GM04503 (cell line): ENCODE results near the gene GSDMA.
A peak's percentile ranks its signal among the peaks of the same experiment; 100 is the strongest.

Experiments
- DNase-seq: peaks from one replicate; pipeline ENCODE4 v3.0.0-alpha.2; 2012; ENCODE audit warnings: low read depth

GSDMA gene

GRCh38 chr17:39960524-39961041 is 2.2 kb upstream of the GSDMA start:
- DNase-seq: no peak

GRCh38 chr17:39963829-39964228 is 1.0 kb downstream of the GSDMA start:
- DNase-seq: no peak

GRCh38 chr17:39965017-39965699 is 2.4 kb downstream of the GSDMA start:
- DNase-seq: no peak

GRCh38 chr17:39966771-39967170 is 4.0 kb downstream of the GSDMA start:
- DNase-seq: no peak

- no peak for DNase-seq
Observed at GRCh38 chr17:39968761-39969160, 6.0 kb downstream of the GSDMA start.

GRCh38 chr17:39969375-39969774 is 6.6 kb downstream of the GSDMA start:
- no peak for DNase-seq

- DNase-seq: no peak
Observed at GRCh38 chr17:39970157-39970692, 7.4 kb downstream of the GSDMA start.

- DNase-seq: no peak
Observed at GRCh38 chr17:39971076-39971603, 8.3 kb downstream of the GSDMA start.

- DNase-seq: no peak
Observed at GRCh38 chr17:39972271-39972670, 9.5 kb downstream of the GSDMA start.

GRCh38 chr17:39973496-39973895 is 10.7 kb downstream of the GSDMA start:
- no peak for DNase-seq

- no peak for DNase-seq
Observed at GRCh38 chr17:39974433-39974832, 11.6 kb downstream of the GSDMA start.

GRCh38 chr17:39975801-39976200 is 13.0 kb downstream of the GSDMA start:
- DNase-seq: no peak

- DNase-seq: peak; percentile 74
Observed at GRCh38 chr17:39979016-39979670, 16.3 kb downstream of the GSDMA start.

- DNase-seq: no peak
Observed at GRCh38 chr17:39979893-39980350, 17.1 kb downstream of the GSDMA start.

- DNase-seq: peak; percentile 98
Observed at GRCh38 chr17:39980351-39981206, 17.8 kb downstream of the GSDMA start, which contains the start of gene PSMD3. Gene PSMD3 (plus strand): TSS chr17:39980807. CDS start chr17:39980971, 164 bp downstream.

- DNase-seq: no peak
Observed at GRCh38 chr17:39981207-39981741, 18.5 kb downstream of the GSDMA start.

- no peak for DNase-seq
Observed at GRCh38 chr17:39981766-39982375, 19.1 kb downstream of the GSDMA start.

GRCh38 chr17:39988206-39988810 is 25.5 kb downstream of the GSDMA start:
- DNase-seq: no peak

- no peak for DNase-seq
Observed at GRCh38 chr17:39994448-39994847, 31.6 kb downstream of the GSDMA start.

GRCh38 chr17:39995438-39995837 is 32.6 kb downstream of the GSDMA start:
- DNase-seq: no peak

GRCh38 chr17:39996162-39996561 is 33.4 kb downstream of the GSDMA start:
- no peak for DNase-seq
